Left ventricle myocardium inferior (tissue), 1 donor: Measurements from ENCODE around the gene LRG1. TPM values are rescaled to one million over a fixed set of nuclear protein-coding genes. Genes with fewer than 3 reads are reported as not detected.

ENCODE experiments used
- DNase-seq: peaks from one replicate; pipeline ENCODE4 v3.0.0-alpha.2; 2020
- H3K27ac ChIP-seq: fragments of 200-600 bp; replicated peaks from 2 replicates; pipeline ENCODE4 v1.8.0; 2021
- H3K27me3 ChIP-seq: fragments of 200-600 bp; 2 replicates; pipeline ENCODE4 v1.8.0; 2021; ENCODE audit warnings: low read depth
- H3K36me3 ChIP-seq: fragments of 200-600 bp; 2 replicates; pipeline ENCODE4 v1.8.0; 2021
- H3K4me1 ChIP-seq: fragments of 200-600 bp; 2 replicates; pipeline ENCODE4 v1.8.0; 2021
- H3K4me3 ChIP-seq: fragments of 200-600 bp; 2 replicates; pipeline ENCODE4 v1.8.0; 2021; ENCODE audit warnings: mild to moderate bottlenecking, moderate library complexity
- H3K9me3 ChIP-seq: fragments of 200-600 bp; replicated peaks from 2 replicates; pipeline ENCODE4 v1.8.0; 2021
- CTCF ChIP-seq: fragments of 200-600 bp; IDR thresholded peaks from 2 replicates; pipeline ENCODE4 v1.8.0; 2021; ENCODE audit warnings: antibody characterized with exemption, mild to moderate bottlenecking, borderline replicate concordance
- intact Hi-C: fragments of 100-400 bp; cut with micrococcal nuclease; formaldehyde crosslinking; loops from one replicate; pipeline ENCODE4 v1.11.0; 2022
- total RNA-seq: library from RNA; stranded (reverse); fragmentation: NEBNext Ultra II Directional; extraction: Animal tissue kit (Norgen Biotek cat#: 25700); gene quantifications from one replicate; pipeline ENCODE4 v1.2.1, GENCODE V29; 2021
- donor health status: DM: no; HTN: yes; CAD: no; lungs with severe emphysema.

LRG1 gene
- total RNA-seq, 1 donor from 2014 or later = 0.41 TPM

DNA sequence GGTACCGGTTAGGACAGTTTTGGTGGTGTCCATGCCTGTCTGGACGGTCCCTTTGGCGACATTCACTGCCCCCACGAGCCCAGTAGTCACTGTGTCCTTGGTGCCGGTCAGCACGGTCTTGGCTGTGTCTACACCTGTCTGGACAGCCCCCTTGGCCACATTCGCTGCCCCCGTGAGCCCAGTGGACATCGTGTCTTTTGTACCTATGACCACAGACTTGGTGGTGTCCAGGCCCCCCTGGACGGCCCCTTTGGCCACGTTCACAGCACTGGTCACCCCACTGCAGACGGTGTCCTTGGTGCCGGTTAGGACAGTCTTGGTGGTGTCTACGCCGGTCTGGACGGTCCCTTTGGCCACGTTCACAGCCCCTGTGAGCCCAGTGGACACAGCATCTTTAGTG lies 27.8 kb downstream of the LRG1 start:
- intact Hi-C loops = no loop called here
- Histone ChIP-seq H3K27me3 (peaks cover 10% of the 10 kb centered on the region), H3K4me3 (no peak overlapping the region), H3K27ac (no peak overlapping the region), H3K36me3 (peaks cover 33% of the 10 kb centered on the region), H3K9me3 (no peaks in the 10 kb centered on the region), H3K4me1 (peaks cover 80% of the 10 kb centered on the region)
- no peak for DNase-seq
- no peak for TF ChIP-seq CTCF

DNA sequence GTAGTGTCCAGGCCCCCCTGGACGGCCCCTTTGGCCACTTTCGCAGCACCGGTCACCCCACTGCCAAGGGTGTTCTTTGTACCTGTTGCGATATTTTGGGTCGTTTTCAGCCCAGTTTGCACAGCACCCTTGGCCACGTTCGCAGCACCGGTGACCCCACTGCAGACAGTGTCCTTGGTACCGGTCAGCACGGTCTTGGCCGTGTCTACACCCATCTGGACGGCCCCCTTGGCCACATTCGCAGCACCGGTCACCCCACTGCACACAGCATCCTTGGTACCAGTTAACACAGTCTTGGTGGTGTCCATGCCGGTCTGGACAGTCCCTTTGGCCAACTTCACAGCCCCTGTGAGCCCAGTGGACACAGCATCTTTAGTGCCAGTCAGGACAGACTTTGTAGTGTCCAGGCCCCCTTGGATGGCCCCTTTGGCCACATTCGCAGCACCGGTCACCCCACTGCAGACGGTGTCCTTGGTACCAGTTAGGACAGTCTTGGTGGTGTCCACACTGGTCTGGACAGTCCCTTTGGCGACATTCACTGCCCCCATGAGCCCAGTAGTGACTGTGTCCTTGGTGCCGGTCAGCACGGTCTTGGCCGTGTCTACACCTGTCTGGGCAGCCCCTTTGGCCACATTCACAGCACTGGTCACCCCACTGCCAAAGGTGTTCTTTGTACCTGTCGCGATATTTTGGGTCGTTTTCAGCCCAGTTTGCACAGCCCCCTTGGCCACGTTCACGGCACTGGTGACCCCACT lies 28.4 kb downstream of the LRG1 start:
- peaks cover 39% of the 10 kb centered on the region for H3K36me3 ChIP-seq
- peaks cover 84% of the 10 kb centered on the region for H3K4me1 ChIP-seq
- no peak overlapping the region for H3K4me3 ChIP-seq
- H3K27me3 ChIP-seq = peaks cover 4% of the 10 kb centered on the region
- no peak for DNase-seq
- H3K9me3 ChIP-seq = no peaks in the 10 kb centered on the region
- no peak overlapping the region for H3K27ac ChIP-seq
- intact Hi-C loops = no loop called here
- TF ChIP-seq CTCF = no peak

DNA sequence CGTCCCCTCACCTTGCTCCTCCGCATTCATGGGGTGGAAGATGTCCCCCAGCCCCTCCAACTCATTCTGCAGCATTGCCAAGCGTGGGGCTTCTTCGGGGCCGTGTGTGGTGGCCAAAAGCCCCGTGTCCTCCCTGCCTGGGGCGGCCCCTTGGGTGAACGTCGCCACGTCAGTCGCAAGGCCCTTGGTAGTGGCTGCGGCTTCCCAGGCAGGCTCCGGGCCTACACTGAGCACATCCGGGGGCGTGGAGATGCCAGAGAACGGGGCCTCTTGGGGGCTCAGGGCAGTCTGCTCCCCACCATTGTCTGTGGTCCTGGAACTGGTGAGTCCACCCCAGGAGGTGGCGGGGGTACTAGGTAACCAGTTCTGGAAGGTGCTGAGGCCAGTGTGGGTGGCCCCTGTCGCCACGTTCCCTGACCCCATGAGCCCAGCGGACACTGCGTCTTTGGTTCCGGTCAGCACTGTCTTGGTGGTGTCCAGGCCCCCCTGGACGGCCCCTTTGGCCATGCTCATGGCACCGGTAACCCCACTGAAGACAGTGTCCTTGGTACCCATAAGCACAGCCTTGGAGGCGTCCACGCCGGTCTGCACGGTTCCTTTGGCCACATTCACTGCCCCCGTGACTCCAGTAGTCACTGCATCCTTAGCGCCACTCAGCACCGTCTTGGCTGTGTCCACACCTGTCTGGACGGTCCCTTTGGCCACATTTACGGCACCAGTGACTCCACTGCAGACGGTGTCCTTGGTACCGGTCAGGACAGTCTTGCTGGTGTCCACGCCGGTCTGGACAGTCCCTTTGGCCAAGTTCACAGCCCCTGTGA lies 29.2 kb downstream of the LRG1 start:
- no peak for DNase-seq
- no peak overlapping the region for H3K27ac ChIP-seq
- no peak overlapping the region for H3K4me3 ChIP-seq
- no peak for TF ChIP-seq CTCF
- intact Hi-C loops = no loop called here
- H3K27me3 ChIP-seq = no peaks in the 10 kb centered on the region
- peaks cover 80% of the 10 kb centered on the region for H3K4me1 ChIP-seq
- peaks cover 41% of the 10 kb centered on the region for H3K36me3 ChIP-seq
- no peaks in the 10 kb centered on the region for H3K9me3 ChIP-seq

GRCh38 chr19:4508698-4509097 lies 31.1 kb downstream of the LRG1 start:
- H3K4me1 ChIP-seq = peaks cover 64% of the 10 kb centered on the region
- peaks cover 50% of the 10 kb centered on the region for H3K36me3 ChIP-seq
- no peaks in the 10 kb centered on the region for H3K9me3 ChIP-seq
- H3K27ac ChIP-seq = peak overlapping the region; percentile 36
- TF ChIP-seq CTCF = no peak
- intact Hi-C loops = no loop called here
- DNase-seq = no peak
- no peaks in the 10 kb centered on the region for H3K27me3 ChIP-seq
- no peak overlapping the region for H3K4me3 ChIP-seq

GRCh38 chr19:4507804-4508203 lies 32.0 kb downstream of the LRG1 start:
- intact Hi-C loops = no loop called here
- H3K4me1 ChIP-seq = peaks cover 57% of the 10 kb centered on the region

More at GRCh38 chr19:4507804-4508203, 32.0 kb downstream of the LRG1 start:
- Histone ChIP-seq H3K27me3 (no peaks in the 10 kb centered on the region), H3K27ac (no peak overlapping the region), H3K9me3 (no peaks in the 10 kb centered on the region), H3K36me3 (peaks cover 54% of the 10 kb centered on the region), H3K4me3 (peak overlapping the region; percentile 2)
- TF ChIP-seq CTCF = no peak
- DNase-seq = no peak
